Neural cell (in vitro differentiated cells): Measurements from ENCODE around the gene MMP28.

Source experiments
- EP300 ChIP-seq: fragments of 450-650 bp; conservative IDR thresholded peaks from 2 replicates; pipeline ENCODE4 v1.6.1; 2014; ENCODE audit warnings: antibody characterized with exemption, mild to moderate bottlenecking, moderate library complexity; ENCODE audit not compliant: poor library complexity, severe bottlenecking
- EZH2 ChIP-seq: fragments of 200-600, 300-800 bp; shearing (Covaris generic), sonication (generic); IDR thresholded peaks from 2 replicates; pipeline ENCODE4 v1.6.1; 2014; ENCODE audit warnings: antibody characterized with exemption, low read length, borderline replicate concordance, mild to moderate bottlenecking; ENCODE audit not compliant: insufficient read depth, poor library complexity, severe bottlenecking
- MXI1 ChIP-seq: fragments of 450-650 bp; conservative IDR thresholded peaks from 2 replicates; pipeline ENCODE4 v1.6.1; 2014; ENCODE audit warnings: antibody characterized with exemption, mild to moderate bottlenecking; ENCODE audit not compliant: poor library complexity, severe bottlenecking
- POLR2AphosphoS5 ChIP-seq: IDR thresholded peaks from 2 replicates; pipeline ENCODE4 v1.6.1; 2012
- TF ChIP-seq, protein P1 (sequence below): fragments of 450-650 bp; IDR thresholded peaks from 2 replicates; pipeline ENCODE4 v1.5.1; 2014; ENCODE audit warnings: antibody characterized with exemption, mild to moderate bottlenecking, moderate library complexity; ENCODE audit not compliant: poor library complexity, severe bottlenecking
- TF ChIP-seq, protein P2 (sequence below): IDR thresholded peaks from 2 replicates; pipeline ENCODE4 v1.6.1; 2012; ENCODE audit warnings: borderline replicate concordance

DNA sequence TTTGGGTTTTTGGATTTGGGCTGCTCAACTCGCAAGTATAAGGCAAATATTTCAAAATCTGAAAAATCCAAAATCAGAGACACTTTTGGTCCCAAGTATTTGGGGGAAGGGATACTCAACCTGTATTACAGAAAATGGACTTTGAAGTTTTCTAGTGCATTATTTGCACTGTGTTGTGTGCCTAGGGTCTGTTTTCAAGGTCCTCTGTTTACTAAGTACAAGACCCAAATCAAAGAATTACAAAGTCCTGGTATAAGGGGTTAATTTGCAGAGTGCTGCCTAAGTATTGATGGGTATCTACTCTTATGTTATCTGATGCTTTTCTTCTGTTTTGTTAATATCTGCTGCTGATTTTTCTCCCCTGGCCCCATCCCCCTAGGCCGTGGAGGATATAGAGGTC is 48.3 kb upstream of the MMP28 start:
- TF ChIP-seq, protein P1, sequence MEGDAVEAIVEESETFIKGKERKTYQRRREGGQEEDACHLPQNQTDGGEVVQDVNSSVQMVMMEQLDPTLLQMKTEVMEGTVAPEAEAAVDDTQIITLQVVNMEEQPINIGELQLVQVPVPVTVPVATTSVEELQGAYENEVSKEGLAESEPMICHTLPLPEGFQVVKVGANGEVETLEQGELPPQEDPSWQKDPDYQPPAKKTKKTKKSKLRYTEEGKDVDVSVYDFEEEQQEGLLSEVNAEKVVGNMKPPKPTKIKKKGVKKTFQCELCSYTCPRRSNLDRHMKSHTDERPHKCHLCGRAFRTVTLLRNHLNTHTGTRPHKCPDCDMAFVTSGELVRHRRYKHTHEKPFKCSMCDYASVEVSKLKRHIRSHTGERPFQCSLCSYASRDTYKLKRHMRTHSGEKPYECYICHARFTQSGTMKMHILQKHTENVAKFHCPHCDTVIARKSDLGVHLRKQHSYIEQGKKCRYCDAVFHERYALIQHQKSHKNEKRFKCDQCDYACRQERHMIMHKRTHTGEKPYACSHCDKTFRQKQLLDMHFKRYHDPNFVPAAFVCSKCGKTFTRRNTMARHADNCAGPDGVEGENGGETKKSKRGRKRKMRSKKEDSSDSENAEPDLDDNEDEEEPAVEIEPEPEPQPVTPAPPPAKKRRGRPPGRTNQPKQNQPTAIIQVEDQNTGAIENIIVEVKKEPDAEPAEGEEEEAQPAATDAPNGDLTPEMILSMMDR: no peak
- TF ChIP-seq MXI1: no peak
- TF ChIP-seq EZH2: no peak
- no peak for TF ChIP-seq EP300
- TF ChIP-seq POLR2AphosphoS5: no peak
- TF ChIP-seq, protein P2, sequence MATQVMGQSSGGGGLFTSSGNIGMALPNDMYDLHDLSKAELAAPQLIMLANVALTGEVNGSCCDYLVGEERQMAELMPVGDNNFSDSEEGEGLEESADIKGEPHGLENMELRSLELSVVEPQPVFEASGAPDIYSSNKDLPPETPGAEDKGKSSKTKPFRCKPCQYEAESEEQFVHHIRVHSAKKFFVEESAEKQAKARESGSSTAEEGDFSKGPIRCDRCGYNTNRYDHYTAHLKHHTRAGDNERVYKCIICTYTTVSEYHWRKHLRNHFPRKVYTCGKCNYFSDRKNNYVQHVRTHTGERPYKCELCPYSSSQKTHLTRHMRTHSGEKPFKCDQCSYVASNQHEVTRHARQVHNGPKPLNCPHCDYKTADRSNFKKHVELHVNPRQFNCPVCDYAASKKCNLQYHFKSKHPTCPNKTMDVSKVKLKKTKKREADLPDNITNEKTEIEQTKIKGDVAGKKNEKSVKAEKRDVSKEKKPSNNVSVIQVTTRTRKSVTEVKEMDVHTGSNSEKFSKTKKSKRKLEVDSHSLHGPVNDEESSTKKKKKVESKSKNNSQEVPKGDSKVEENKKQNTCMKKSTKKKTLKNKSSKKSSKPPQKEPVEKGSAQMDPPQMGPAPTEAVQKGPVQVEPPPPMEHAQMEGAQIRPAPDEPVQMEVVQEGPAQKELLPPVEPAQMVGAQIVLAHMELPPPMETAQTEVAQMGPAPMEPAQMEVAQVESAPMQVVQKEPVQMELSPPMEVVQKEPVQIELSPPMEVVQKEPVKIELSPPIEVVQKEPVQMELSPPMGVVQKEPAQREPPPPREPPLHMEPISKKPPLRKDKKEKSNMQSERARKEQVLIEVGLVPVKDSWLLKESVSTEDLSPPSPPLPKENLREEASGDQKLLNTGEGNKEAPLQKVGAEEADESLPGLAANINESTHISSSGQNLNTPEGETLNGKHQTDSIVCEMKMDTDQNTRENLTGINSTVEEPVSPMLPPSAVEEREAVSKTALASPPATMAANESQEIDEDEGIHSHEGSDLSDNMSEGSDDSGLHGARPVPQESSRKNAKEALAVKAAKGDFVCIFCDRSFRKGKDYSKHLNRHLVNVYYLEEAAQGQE: no peak
